HG03439 (cell line): ENCODE data around the gene DOHH.

Experiments
- ATAC-seq: cut with Tn5 transposase; IDR thresholded peaks from one replicate; pipeline ENCODE4 v1.9.1; 2021; ENCODE audit warnings: mild to moderate bottlenecking, moderate library complexity; ENCODE audit not compliant: unreplicated experiment

Gene DOHH, protein sequence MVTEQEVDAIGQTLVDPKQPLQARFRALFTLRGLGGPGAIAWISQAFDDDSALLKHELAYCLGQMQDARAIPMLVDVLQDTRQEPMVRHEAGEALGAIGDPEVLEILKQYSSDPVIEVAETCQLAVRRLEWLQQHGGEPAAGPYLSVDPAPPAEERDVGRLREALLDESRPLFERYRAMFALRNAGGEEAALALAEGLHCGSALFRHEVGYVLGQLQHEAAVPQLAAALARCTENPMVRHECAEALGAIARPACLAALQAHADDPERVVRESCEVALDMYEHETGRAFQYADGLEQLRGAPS

DNA sequence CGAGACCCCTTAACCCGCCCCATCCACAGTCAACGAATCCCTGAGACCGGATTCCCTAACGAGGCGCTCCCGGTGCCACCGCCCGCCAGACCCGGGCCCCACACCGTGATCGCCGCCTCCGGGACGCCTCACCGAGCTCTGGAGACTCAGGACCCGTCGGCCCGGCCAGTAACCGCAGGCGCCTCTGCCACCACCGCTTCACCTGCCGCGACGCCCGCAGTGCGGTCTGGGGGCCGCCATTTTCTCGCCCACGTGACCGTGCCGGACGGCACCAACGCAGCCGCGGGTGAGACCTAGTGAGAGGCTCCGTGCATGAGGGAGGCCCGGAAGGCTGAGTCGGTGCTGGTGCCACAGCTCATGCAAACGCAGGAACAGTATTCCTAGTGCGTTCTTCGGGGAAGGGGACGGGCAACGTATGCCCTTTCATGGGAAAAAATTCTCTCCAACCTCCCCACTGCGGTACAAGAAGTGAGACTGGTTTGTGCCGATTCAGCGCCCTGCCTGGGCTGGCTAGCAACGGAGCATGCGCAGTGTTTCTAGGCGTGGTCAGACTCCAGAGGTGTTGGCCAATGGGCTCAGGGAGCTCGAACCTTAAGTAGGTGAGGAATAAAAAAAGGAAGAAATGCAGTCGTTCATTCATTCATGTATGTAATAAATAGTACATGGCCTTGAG, at the start of gene DOHH:
TSS of gene DOHH (minus strand) at position 246 of the 673 bp plus-strand sequence. CDS start 3,860 bp downstream, outside the sequence.
- peak; percentile 77 for ATAC-seq

DNA sequence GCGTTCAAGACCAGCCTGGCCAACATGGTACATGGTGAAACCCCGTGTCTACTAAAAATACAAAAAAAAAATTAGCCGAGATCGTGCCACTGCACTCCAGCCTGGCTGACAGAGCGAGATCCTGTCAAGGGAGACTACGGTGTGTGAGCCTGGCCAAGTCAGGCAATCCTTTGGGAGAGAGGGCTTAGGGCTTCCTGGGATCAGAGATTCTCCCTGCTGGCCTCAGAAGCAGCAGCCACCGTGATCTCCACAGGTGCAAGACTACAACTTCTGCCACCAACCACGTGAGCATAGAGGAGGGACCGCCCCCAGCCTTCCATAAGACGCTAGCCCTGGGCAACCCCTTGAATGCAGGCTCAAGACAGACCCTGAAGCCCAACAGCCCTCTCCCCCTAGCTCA, 49.3 kb upstream of the DOHH start:
- ATAC-seq: no peak

DNA sequence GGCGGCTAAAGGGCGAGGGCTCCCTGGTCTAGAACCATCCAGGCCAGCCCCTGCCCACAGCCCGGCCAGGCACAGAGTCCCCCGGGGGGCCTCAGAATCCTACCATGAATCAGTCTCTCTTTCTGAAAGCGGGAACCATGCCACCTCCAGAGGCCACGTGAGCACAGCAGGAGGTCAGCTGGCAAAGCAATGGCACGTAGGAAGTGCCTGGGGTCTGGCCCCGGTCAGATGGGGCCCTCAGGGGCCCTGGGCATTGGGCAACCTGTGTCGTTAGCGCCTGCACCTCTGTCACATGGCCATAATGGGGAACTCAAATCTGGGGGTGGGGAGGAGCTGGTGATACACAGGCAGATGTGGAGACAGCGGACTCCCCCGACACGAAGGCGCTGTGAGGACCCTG, 48.1 kb upstream of the DOHH start:
- no peak for ATAC-seq

DNA sequence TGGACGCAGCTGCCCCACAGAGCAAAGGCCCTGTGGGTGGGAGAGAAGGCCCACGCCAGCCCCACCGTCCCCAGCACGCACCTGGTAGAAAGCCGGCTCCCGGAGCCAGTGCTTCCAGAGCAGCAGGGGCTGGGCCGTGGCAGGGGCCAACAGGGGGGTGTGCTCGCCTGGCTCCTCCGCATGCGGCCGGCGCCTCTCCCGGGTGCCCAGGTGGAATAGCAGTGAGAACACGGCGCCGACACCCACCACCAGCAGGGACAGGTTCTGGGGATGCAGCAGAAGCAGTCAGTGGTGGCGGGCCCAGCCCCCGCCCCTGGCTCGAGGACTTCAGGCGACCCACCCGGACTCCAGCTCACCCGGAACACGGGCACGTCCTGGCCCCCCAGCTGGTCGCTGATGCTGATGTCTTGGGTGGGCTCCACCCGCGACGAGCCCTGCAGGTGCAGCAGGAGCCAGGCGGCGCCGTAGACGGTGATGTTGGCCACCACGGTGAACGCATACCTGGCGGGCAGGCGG, 47.4 kb upstream of the DOHH start:
- ATAC-seq: no peak

DNA sequence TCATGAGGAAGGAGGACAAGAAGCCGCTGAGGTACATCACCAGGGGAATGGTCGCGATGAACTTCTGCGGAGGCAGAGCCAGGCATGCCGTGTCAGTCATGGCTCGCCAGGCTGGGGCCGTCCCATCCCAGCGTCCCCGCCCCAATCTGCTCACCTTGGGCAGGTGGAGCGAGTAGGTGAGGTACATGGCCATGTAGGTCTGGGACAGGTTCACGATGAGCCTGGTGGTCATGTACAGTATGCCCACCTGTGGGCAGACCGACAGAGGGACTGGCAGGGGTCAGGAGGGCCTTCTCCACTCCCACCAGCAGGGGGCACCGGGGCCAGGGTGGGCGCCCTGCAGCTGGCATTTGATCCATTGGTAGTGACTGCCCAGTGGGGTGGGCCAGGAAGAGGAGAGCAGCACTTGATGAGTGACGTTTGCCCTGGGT, 46.8 kb upstream of the DOHH start:
- ATAC-seq: no peak

DNA sequence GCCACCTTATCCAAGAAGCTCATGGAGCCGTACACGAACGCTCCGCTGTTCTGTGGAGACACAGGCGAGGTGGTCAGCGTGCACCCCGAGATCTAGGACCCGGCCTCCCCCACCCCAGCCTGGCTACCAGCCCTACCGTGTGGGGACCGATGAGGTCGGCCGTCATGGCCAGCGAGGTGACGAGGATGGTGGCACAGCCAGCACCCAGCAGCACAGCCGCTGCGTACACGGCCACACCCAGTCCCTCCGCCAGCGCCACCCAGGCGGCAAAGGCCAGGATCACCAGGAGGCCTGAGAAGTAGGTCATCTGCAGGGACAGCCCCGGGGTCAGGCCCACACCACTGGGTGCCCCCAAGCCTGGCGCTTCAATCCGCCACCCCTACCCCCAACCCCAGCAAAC, 45.6 kb upstream of the DOHH start:
- no peak for ATAC-seq

DNA sequence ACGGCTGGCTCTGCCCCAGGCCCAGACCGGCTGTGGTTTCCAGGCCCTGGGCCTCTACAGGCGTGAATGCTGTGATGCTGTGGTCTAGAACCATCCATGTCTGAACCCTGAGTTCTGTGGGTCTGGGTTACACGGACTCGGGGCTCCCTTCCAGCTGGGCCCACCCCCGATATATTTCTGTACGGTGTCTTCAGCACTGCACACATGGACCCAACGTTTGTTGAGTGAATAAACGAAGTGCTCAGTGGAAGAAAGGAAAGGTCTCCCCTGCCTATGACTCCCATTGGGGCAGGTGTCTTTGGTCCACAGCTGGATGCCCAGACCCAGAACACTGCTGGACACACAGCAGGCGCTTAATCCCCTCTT, 45.2 kb upstream of the DOHH start:
- no peak for ATAC-seq

DNA sequence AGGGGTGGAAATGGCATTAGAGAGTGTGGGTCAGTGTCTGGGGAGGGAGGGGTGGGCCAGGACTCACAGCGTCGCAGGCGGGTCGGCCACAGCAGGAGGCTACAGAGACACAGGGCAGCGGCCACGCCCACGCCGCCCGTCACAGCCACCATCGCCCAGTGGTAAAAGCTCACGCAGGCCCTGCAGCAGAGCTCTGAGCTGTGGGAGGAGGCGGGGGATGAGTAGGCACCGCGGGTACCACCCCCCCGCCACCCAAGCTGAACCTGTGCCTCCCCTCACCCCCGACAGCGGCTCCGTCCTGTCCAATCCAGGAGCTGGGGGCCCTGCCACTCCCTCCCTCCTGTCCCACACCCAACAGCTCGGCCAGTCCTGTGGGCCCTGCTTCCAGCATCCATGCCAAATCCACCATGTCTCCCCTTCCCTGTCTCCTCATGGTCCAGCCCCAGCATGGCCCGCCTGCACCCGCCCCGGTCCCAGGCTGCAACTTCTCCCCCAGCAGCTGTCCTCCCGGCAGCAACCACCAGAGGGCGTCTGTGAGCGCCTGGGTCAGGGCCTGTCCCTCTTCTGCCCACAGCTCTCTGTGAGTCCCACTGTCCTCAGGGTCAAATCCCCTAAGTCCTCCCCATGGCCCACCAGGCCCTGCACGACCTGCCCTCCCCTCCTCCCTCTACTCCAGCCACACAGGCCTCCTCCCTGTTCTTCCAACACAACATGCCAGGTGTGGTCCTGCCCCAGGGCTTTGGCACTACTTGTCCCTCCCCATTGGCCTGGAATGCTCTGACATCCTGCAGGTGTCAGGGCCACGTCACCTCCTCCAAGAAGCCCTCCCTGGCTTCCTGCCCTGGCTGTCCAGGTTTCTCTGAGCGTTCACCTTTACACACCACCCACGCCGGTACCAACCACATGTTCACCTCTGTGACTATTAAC, 44.5 kb upstream of the DOHH start:
- ATAC-seq: no peak

DNA sequence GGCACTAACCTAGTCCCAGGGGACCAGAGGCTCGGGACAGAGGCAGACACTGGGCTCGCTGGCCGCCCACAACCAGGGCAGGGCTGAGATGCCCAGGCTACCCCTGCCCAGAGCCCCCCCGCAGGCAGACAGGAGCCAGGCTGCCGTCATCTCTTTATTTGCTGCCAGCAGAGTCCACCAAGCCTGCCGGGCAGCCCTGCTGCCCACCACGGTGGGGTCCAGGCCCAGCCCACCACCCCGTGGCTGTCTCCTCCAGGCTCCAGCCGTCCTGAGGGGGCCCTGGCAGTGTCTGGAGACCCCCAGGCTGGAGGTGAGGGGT, 43.5 kb upstream of the DOHH start:
- no peak for ATAC-seq

DNA sequence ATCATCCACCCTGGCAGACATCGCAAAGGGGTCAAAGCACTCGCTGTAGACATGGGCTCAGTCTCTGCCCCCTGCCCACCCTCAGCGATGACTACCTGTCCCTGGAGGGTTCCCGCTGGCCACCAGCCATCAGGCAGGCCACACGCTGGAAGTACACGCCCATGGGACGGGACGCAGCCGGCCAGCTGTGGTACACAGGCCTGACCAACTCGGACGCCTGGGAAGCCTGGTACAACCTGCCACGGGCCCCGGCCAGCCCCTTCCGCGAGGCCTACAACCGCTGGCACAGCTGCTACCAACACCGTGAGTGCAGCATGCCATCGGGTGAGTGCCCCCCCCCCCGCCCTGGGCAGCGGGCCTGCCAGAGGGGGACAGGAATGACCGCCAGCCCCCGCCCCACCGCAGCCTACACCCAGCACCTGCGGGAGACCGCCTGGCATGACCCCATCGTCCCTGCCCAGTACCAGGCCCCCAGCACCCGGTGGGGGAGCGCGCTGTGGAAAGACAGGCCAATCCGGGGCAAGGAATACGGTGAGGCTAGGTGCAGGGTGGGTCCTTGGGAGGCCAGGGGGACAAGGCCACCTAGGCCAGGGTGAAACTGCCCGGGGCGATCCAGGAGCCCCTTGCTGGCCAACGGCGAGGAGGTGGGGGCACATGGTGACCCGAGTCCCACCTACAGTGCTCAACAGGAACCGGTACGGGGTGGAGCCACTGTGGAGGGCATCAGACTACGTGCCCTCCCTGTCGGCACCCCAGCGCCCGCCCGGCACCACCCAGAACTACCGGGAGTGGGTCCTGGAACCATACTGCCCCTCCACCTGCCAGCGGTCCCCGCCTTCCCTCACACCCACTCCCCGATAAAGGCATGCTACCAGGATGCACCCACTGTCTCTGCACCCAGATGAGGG, 42.9 kb upstream of the DOHH start:
- no peak for ATAC-seq

DNA sequence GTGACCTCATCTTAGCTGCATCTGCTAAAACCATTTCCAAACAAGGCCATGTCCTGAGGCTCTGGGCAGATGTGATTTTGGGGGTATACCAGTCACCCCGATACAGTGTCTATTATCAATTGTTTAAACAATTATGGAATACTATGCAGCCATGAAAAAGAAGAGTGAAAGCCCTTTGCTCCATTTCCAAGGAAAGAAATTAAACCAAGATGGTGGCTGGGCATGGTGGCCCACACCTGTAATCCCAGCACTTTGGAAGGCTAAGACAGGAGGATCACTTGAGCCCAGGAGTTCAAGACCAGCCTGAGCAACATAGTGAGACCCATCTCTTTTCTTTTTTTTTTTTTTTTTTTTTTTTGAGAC, 39.3 kb upstream of the DOHH start:
- no peak for ATAC-seq

DNA sequence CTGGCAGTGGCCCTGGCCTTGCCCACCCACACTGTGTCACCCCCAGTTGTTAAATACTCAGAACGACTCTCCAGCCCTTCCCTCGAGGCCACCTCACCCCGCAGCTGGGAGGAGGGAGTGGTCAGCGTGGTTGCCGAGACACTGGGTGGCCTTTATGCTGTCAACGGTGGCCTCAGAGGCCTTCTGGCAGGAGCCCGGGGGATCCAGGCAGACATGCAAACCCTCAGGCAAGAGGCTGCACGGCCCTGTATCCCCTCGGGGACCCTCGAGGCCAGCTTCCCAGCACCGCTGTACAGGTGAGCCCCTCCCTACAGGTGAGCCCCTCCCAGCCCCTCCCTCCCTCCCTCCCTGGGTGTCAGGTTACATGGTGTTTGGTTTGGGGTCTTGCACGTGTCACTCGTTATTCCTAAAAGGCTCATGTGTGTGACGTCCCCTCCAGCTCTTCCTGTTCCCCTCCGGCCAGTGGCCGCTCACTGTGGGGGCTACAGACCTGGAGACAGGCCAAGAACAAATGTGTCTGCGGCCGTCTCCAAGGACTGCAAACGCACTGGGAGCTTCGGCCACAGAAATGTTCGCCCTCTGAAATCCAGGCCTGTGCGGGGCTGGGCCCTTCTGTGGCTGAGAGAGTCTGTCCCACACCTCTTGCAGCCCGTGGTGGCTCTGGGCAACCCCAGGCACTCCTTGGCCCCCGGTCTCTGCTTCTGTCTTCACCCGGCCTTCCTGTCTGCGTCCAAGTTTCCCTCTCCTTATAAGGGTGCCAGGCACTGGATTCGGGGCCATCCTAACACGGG, 38.7 kb upstream of the DOHH start, which contains the start of gene TEKTIP1:
TSS of gene TEKTIP1 (plus strand) at position 210 of the 791 bp plus-strand sequence. CDS start at position 214, 4 bp downstream.
- no peak for ATAC-seq

DNA sequence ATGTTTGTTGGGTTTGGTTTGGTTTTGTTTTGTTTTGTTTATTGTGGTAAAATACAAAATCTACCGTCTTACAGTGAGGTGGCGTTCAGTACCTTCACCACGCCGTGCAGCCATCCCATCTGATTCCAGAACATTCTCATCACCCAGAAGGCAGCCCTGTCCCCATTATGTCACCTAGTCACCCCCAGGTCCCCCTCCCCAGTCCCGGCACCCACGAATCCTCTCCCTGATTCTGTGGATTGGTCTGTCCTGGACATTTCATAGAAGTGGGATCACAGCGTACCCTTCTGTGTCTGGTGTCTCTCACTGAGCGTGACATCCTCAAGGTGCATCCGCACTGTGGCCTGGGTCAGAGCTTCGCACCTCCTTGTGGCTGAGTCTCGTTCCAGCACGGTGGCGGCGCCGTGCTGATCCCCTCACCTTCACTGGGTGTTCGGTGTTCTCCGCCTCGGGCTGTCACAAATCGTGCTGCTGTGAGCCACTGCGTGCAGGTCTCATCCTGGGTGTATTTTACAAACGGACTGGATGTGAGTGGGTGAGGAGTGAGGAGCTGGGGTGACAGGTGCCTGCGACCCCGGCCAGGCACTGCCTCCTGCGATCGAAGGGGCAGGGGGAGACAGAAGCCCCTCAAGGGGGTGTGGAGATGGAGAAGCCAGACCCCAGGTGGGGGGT, 37.9 kb upstream of the DOHH start:
- no peak for ATAC-seq

DNA sequence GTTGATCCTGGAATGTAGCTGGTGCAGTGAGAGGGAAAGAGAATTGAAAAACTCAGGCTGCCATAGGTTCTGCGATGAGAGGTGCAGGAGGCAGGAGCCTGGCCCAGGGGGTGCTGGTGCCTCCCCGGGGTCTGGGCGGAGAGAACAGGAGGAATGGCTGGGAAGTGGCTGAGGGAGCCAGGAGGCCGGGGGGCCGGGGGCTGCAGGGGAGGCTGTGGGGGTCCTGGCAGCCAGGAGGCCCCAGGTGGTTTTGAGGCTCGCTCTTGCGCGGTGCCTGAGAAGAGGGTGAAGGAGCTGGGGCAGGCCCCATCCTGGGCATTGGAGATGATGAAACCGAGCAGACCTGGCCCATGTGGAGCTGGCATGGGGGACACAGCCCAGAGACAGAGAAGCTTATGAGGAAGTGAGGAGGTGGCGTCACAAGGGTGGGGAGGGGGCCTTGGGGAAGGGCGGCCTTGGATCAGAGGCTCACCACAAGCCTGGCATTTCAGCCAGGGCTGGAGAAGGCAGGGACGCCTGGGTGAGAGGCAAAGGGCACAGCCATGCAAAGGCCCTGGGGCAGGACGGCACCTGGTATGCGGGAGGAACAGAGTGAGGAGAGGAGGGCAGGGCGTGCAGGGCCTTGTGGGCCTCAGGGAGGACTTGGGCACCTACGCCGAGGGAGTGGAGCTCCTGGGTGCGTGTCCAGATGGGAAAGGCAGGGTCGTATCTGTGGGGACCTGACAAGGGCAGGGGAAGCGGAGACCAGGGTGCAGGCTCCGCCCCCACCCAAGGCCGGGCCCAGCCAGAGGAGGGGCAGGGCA, 37.2 kb upstream of the DOHH start:
- no peak for ATAC-seq

DNA sequence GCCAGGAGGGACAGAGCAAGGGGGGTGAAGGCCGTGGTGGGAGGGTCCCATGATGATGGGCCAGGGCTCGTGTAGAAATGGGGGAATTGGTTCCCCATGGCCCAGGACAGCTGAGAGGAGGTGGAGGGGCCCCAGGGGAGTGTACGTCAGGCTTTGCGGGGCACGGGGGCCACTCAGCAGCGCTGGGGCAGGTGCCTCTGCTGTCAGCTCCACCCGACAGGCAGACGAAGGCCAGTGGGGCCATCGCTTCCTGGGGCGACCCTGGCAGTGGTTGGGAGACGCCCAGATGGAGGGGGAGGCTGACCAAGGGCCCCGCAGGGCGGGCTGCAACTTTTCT, 36.6 kb upstream of the DOHH start:
- ATAC-seq: no peak

DNA sequence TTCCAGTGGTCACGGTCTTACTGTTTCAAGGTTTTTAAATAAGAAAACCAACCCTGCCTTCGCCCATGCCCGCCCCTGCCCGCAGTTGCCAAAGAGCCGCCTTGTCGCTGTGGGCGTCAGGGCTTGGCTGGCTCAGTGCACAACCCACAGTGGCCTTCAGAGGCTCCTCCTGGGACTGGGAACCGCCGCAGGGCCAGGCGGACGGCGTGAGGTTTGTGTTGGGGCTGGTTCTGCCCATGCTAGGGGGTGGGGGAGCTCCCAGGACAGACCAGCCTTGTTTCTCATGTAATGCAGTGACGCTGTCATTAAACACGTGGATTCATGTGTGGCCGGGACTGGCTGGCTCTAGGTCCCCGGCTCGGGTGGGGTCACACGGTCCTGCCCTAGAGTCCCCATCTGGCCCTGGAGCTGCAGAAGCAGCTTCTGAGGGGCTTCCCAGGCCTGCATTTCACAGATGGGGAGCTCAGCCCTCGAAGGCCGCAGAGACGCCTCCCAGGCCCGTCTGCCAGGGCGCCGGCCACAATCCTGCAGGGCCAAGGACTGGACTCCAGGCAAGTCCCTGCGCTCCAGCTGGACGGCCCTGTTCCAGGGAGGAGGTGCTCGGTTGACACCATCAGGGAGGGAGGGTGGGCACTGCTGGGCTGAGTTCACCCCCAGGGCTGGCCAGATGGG, 36.1 kb upstream of the DOHH start:
- ATAC-seq: no peak

DNA sequence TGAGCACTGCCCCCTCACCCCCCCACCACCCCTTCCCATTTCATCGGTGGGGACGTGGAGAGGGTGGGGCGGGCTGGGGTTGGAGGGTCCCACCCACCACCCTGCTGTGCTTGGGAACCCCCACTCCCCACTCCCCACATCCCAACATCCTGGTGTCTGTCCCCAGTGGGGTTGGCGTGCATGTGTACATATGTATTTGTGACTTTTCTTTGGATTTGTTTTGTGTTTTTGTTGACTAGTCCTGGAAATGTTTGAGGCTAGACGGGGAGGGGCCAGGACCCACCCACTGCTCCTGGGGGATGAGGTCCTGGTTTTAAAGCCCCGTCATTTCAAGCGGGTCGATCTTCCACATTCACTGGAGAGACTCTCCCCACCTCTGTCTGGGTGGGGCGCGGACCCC, 35.5 kb upstream of the DOHH start:
- ATAC-seq: no peak

DNA sequence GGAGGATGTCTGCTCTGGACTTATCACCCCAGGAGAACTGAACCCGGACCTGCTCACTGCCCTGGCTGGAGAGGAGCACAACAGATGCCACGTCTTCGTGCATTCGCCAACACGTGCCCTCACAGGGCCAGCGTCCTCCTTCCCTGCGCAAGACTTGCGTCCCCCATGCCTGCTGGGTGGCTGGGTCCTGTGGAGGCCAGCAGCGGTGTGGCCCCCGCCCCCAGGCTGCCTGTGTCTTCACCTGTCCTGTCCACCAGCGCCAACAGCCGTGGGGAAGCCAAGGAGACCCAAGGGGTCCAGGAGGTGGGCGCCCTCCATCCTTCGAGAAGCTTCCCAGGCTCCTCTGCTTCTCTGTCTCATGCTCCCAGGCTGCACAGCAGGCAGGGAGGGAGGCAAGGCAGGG, 35.1 kb upstream of the DOHH start:
- no peak for ATAC-seq
